ENCODE measurements around the gene OR52K2. TPM values are rescaled to one million over a fixed set of nuclear protein-coding genes. Genes with fewer than 3 reads are reported as not detected.

The OR52K2 gene
- total and polyA plus RNA-seq, 2 of the 13 experiments (the other 11 are each of a cell fraction or from before 2014, with no cell fraction given) = not detected

- no TSS peak for BruUV-seq (replicated peaks)
- ChIA-PET CTCF (ENCODE audit: low intra/inter-chr PET ratio, low total read pairs) (no interaction called here), POLR2A (no interaction called here)
- H3K36me3 ChIP-seq (replicated peaks in 1 of 2; ENCODE audit: control insufficient read depth in 1 of 2, insufficient read depth in 2 of 2, low read length in 2 of 2) = no peaks in the 10 kb centered on the region
- in situ Hi-C loops (cut with HindIII; ENCODE audit: extremely low pct_ligation_motif_present, low pct_unique_long_range_greater_than_20kb) = no loop called here
- DNase-seq (ENCODE audit: low spot score) = no peak
- no peak for FAIRE-seq
- peaks cover 0 to 47% of the 10 kb centered on the region in 2 experiments; a peak in 4 of 5 replicates for H3K27me3 ChIP-seq (ENCODE audit: control insufficient read depth in 1 of 2, insufficient read depth in 2 of 2, low read length in 2 of 2)
- ATAC-seq = no peak
- no peaks in the 10 kb centered on the region for H3K79me2 ChIP-seq (ENCODE audit: insufficient read depth, low read length)
- H3K27ac ChIP-seq (ENCODE audit: extremely low read length, insufficient read depth, low read length) = no peak overlapping the region
- WGBS (ENCODE audit: low lambda C conversion rate) = 4% methylated on average over 6 of the region's 6 CpGs
- H4K20me1 ChIP-seq (ENCODE audit: insufficient read depth, low read length) = no peaks in the 10 kb centered on the region
- no peaks in the 10 kb centered on the region for H3K9me3 ChIP-seq (ENCODE audit: low read length)
- no peak overlapping the region for H3K9ac ChIP-seq (ENCODE audit: insufficient read depth, low read depth, low read length)
- H2AFZ ChIP-seq (ENCODE audit: low read length) = no peak overlapping the region
- H3K4me1 ChIP-seq (ENCODE audit: insufficient read depth, low read length) = no peaks in the 10 kb centered on the region
- intact Hi-C loops (cut with micrococcal nuclease; ENCODE audit: unreplicated experiment) = no loop called here
- no peak overlapping the region for H3K4me3 ChIP-seq (replicated peaks in 1 of 3; ENCODE audit: insufficient read depth in 1 of 3, low read depth in 2 of 3, low read length in 3 of 3)
- TF ChIP-seq TRIM22 (IDR thresholded peaks at IDR 0.05) (no peak), MIER2 (CRISPR knock-in tag; IDR thresholded peaks at IDR 0.05) (no peak), NFATC3 (CRISPR knock-in tag; IDR thresholded peaks at IDR 0.05) (no peak), ZC3H13 (CRISPR knock-in tag; IDR thresholded peaks at IDR 0.05) (no peak), NFYC (CRISPR knock-in tag; IDR thresholded peaks at IDR 0.05) (no peak), GATAD2A (CRISPR knock-in tag; IDR thresholded peaks at IDR 0.05) (no peak), ELK4 (CRISPR knock-in tag; IDR thresholded peaks at IDR 0.05; ENCODE audit: borderline replicate concordance) (no peak), ZNF496 (CRISPR knock-in tag; IDR thresholded peaks at IDR 0.05; ENCODE audit: insufficient replicate concordance) (no peak), ZNF7 (CRISPR knock-in tag; IDR thresholded peaks at IDR 0.05) (no peak)
- no peak overlapping the region for H3K4me2 ChIP-seq (ENCODE audit: low read depth, low read length)
Measured at GRCh38 chr11:4495986-4496385, 46.9 kb downstream of the OR52K2 start.

Data from HepG2 (cell line).